A375 (cell line): ENCODE results near the gene HLA-DQA2. TPM values are rescaled to one million over a fixed set of nuclear protein-coding genes. Genes with fewer than 3 reads are reported as not detected.

Experiments
- small RNA-seq: library from RNA; depleted of rRNA; stranded (forward); fragments of <200 nt; gene quantifications from one replicate; pipeline ENCODE3, GENCODE V24; 2014
- total RNA-seq: library from RNA; depleted of rRNA; stranded (reverse); fragments of >200 nt; shearing (Covaris generic); gene quantifications from 2 replicates; pipeline ENCODE4 v1.2.3, GENCODE V29; 2014; rRNA removed

The HLA-DQA2 gene
- total RNA-seq: 3.1 and 3.8 TPM in 2 replicates

GRCh38 chr6:32741031-32741960 is at the start of gene HLA-DQA2:
Gene HLA-DQA2 (plus strand): TSS chr6:32741391. CDS start chr6:32741444, 53 bp downstream.

GRCh38 chr6:32763421-32763820 is 22.2 kb downstream of the HLA-DQA2 start, which contains the start of gene HLA-DQB2:
Gene HLA-DQB2 (minus strand): TSS chr6:32763532. CDS start chr6:32763470, 62 bp downstream.

Small RNA genes within 50 kb of the gene (small RNA-seq; reads per million reads assigned to genes)
- gene MIR3135B: not detected

Other genes starting within 250 kb of the HLA-DQA2 start
- 40.7 and 40.9 TPM in 2 replicates for gene HLA-DRB5, start 211.1 kb upstream of the HLA-DQA2 start, total RNA-seq
- 67.3 and 68.2 TPM in 2 replicates for gene HLA-DRB1, start 151.5 kb upstream of the HLA-DQA2 start, total RNA-seq
- gene HLA-DQA1, start 104.0 kb upstream of the HLA-DQA2 start, total RNA-seq: 1.9 and 2.0 TPM in 2 replicates
- gene HLA-DQB1, start 74.7 kb upstream of the HLA-DQA2 start, total RNA-seq: 3.1 and 8.3 TPM in 2 replicates
- gene HLA-DQB2, start 22.1 kb downstream of the HLA-DQA2 start, total RNA-seq: 0.19 TPM in 1 of 2 replicates, not detected in the other
- 1.7 and 2.0 TPM in 2 replicates for gene HLA-DOB, start 75.6 kb downstream of the HLA-DQA2 start, total RNA-seq
- 55.3 and 58.2 TPM in 2 replicates for gene TAP2, start 97.3 kb downstream of the HLA-DQA2 start, total RNA-seq
- 57.1 and 59.6 TPM in 2 replicates for gene PSMB8, start 102.7 kb downstream of the HLA-DQA2 start, total RNA-seq
- 21.4 and 24.1 TPM in 2 replicates for gene TAP1, start 112.3 kb downstream of the HLA-DQA2 start, total RNA-seq
- 23.9 and 29.9 TPM in 2 replicates for gene PSMB9, start 112.8 kb downstream of the HLA-DQA2 start, total RNA-seq
- 16.0 and 16.5 TPM in 2 replicates for gene HLA-DMB, start 199.6 kb downstream of the HLA-DQA2 start, total RNA-seq
- gene HLA-DMA, start 211.7 kb downstream of the HLA-DQA2 start, total RNA-seq: 46.9 and 55.9 TPM in 2 replicates
- 171 and 216 TPM in 2 replicates for gene BRD2, start 227.2 kb downstream of the HLA-DQA2 start, total RNA-seq